GM18505 (cell line): ENCODE results near the gene KLC4.

Experiments
- ATAC-seq: cut with Tn5 transposase; IDR thresholded peaks from one replicate; pipeline ENCODE4 v1.9.1; 2021; ENCODE audit not compliant: unreplicated experiment
- POLR2A ChIP-seq: IDR thresholded peaks from 4 replicates; pipeline ENCODE4 v1.6.1; 2011; ENCODE audit warnings: borderline replicate concordance; ENCODE audit not compliant: insufficient read depth, insufficient read length; ENCODE audit errors: extremely low read depth

The KLC4 gene

DNA sequence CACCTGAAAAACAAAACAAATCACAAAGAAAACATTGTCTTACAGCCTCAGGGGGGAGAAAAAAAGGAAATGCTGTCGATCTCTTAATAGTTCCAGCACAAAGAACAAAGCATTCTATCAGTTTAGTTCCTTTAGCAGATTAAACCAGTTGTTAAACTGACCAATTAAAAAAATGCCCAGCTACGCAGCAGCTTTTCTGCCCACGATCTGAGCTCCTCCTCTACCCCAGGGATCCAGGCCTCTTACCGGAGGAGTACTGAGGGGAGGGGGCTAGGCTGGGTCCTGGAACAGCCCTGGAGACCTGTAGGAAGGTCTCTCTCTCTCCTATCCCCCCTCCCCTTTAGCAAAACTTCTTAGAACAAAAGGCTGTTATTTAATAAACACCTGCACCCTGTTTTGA lies 30.0 kb downstream of the KLC4 start:
- no peak for ATAC-seq
- TF ChIP-seq POLR2A, result no peak

- no peak for ATAC-seq
- no peak for TF ChIP-seq POLR2A
Measured at GRCh38 chr6:43089874-43090558, 30.6 kb downstream of the KLC4 start.

DNA sequence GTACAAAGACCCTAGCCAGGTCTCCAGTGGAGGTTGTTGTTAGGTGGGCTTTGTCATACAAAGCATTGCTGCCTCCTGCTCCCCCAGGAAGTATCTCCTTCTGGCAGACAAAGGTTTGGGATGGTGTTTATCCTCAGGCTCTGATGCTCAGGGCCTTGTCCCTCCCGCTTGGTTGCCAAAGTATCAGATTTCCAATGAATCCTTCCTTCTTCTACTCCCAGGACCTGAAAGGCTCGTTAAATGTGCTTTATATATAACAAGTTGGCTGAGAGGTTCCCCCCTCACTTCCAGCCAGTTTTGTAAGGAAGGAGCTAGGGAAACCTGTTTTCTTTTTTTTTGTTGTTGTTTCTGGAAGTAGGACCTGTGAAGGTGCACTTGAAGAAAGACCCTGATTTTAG lies 31.1 kb downstream of the KLC4 start:
- no peak for ATAC-seq
- no peak for TF ChIP-seq POLR2A

DNA sequence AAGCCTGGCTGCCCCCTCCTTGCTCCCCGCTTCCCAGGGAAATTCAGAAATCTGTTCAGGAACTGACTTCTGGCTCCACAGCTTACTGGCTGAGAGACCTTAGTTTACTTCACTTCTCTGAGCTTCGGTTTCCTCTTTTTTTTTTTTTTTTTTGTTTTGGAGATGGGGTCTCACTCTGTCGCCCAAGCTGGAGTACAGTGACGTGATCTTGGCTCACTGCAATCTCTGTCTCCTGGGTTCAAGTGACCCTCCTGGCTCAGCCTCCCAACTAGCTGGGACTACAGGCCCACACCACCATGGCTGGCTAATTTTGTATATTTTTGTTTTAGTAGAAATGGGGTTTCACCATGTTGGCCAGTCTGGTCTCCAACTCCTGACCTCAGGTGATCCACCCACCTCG lies 31.6 kb downstream of the KLC4 start:
- no peak for ATAC-seq

DNA sequence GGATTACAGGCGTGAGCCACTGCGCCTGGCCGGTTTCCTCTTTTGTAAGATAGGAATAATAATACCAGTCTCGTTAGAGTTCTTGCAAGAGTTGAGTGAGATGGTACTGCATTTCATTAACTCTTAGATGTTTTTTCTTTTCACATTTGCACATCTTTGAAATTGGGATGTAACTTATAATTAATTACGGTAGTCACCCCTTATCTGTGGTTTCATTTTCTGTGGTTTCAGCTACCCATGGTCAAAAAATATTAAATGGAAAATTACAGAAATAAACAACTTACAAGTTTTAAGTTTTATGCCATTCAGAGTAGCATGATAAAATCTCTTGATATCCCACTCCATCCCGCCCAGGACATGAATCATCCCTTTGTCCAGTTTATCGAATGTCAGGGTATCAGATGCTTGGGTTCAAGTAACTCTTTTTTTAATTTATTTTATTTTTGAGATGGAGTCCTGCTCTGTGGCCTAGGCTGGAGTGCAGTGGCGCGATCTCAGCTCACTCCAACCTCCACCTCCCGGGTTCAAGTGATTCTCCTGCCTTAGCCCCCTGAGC lies 32.1 kb downstream of the KLC4 start:
- ATAC-seq, result no peak
- no peak for TF ChIP-seq POLR2A

More for the DNA sequence above, 31.6 kb downstream of the KLC4 start:
- no peak for TF ChIP-seq POLR2A

DNA sequence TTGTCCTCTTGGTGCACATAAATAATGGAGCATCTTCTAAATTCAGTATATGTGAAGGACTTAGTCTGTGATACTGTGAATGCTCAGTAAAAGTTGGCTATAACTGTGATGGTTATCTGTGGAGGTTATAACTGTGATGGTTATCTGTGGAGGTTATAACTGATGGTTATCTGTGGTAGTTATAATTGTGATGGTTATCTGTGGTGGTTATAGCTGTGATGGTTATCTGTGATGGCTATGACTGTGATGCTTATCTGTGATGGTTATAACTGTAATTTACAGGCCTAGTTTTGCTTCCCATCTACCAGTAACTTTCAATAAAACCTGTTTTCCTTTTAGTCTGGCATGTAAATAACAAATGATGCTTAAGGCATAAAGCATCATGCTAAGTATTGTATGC lies 33.2 kb downstream of the KLC4 start:
- TF ChIP-seq POLR2A, result no peak
- ATAC-seq, result no peak

GRCh38 chr6:43093436-43094289 lies 34.2 kb downstream of the KLC4 start:
- no peak for TF ChIP-seq POLR2A
- no peak for ATAC-seq

GRCh38 chr6:43095939-43096338 lies 36.5 kb downstream of the KLC4 start:
- ATAC-seq, result no peak
- TF ChIP-seq POLR2A, result no peak

GRCh38 chr6:43096451-43097097 lies 37.1 kb downstream of the KLC4 start:
- no peak for TF ChIP-seq POLR2A
- no peak for ATAC-seq

DNA sequence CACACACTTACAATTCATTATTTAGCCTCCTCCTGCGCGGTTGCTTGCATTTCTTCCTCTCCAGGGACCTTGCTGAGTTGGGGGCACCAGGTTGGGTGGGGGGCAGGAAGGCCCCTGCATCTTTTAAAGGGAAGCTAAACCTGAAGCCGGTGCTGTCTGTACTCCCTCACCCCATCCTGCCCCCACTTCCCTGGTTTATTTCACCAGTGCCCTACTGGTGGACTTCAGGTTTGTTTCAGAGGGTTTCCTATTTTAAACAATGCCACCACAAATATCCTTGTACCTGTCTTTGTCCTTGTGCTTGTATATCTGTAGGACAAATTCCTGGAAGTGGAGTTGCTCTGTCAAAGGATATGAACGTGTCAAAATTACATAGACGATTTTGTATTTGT lies 37.7 kb downstream of the KLC4 start:
- no peak for TF ChIP-seq POLR2A

DNA sequence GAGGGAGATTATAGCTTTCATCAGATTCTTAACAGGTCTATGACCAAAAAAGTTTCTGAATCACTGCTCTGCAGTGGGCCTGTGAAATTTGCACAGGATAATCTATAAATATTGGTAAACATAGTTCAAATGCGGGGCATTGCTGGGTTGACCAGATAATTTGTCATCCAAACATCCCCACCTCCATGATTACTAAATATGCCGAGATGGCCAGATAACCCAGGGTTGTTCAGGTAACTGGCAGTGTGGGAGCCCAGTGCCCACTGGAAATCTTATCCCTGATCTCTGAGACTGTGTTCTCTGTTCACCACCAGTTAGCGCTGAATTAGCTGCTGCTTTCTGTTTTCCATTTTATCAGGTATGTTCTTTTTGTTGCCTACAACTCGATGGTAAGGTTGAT lies 38.1 kb downstream of the KLC4 start:
- ATAC-seq, result no peak
- TF ChIP-seq POLR2A, result no peak

More for the DNA sequence above, 37.7 kb downstream of the KLC4 start:
- no peak for ATAC-seq

DNA sequence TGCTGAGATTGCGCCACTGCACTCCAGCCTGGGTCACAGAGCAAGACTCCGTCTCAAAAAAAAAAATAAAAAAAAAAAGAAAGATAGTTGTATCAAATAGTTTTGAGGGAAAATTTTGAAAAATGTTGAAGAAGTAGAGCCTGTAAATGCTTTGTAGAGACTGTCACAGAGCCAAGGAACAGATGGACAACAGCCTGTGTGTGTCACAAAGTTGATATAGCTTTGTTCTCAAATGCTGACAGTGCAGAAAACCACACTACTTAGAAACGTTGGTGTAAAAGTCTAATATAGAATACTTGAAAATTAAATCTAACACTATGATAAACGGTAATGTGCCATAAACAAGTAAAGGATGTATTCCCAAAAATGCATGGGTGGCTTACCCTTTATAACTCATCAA lies 42.1 kb downstream of the KLC4 start:
- no peak for TF ChIP-seq POLR2A
- ATAC-seq, result no peak

GRCh38 chr6:43103253-43103876 lies 43.9 kb downstream of the KLC4 start:
- no peak for ATAC-seq

GRCh38 chr6:43105538-43106222 lies 46.2 kb downstream of the KLC4 start:
- TF ChIP-seq POLR2A, result no peak
- ATAC-seq, result no peak

More at GRCh38 chr6:43103253-43103876, 43.9 kb downstream of the KLC4 start:
- no peak for TF ChIP-seq POLR2A
